Measurements from ENCODE around the gene SHQ1.

GRCh38 chr3:72836416-72836815 is 11.8 kb downstream of the SHQ1 start:
- no peak for TF ChIP-seq CTCF (IDR thresholded peaks at IDR 0.05)
- TF ChIP-seq POLR2A (IDR thresholded peaks at IDR 0.05): no peak
